Left hindlimb (tissue), 1 donor: ENCODE data around the gene LRRC34.

Experiments used
- DNase-seq: peaks from one replicate; pipeline ENCODE4 v3.0.0-alpha.2; 2018

Gene LRRC34

GRCh38 chr3:169764882-169765612 is 47.7 kb downstream of the LRRC34 start, which contains the start of gene TERC:
Gene TERC (minus strand): TSS chr3:169765060.
- DNase-seq, result peak; percentile 96

DNA sequence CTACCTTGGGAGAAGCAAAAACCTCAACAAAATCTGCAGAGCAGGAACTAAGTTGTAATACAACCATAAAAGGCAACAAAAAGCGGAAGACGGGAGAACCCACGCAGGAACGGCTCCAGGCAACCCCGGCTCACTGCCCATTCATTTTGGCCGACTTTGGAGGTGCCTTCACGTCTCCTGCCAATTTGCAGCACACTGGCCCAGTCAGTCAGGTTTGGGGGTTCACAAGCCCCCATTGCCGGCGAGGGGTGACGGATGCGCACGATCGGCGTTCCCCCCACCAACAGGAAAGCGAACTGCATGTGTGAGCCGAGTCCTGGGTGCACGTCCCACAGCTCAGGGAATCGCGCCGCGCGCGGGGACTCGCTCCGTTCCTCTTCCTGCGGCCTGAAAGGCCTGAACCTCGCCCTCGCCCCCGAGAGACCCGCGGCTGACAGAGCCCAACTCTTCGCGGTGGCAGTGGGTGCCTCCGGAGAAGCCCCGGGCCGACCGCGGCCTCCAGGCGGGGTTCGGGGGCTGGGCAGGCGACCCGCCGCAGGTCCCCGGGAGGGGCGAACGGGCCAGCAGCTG is 48.3 kb downstream of the LRRC34 start:
- peak; percentile 71 for DNase-seq

DNA sequence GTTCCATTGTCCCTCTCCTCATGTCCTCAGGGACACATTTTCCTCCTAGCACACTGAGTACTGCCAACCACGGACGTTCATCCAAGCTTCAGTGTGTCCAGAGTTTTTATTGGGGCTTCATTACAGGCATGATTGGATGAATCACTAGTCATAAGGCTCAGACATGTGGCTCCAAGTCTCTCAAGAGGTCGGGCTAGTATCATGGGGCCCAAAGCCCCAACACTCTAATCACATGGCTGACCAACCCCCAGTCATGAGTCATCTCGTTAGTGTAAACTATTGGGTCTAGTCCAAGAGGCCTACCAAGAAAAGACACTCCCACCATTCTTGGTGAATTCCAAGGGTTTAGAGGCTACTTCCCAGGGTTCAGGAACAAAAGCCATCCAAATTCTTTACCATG is 52.2 kb downstream of the LRRC34 start:
- no peak for DNase-seq

- no peak for DNase-seq
These were observed 53.4 kb downstream of the LRRC34 start for GRCh38 chr3:169759256-169759655.

- no peak for DNase-seq
These were observed 54.2 kb downstream of the LRRC34 start for GRCh38 chr3:169758359-169758994.

GRCh38 chr3:169755488-169755887 is 57.2 kb downstream of the LRRC34 start:
- no peak for DNase-seq

GRCh38 chr3:169754711-169755110 is 58.0 kb downstream of the LRRC34 start:
- DNase-seq, result no peak

DNA sequence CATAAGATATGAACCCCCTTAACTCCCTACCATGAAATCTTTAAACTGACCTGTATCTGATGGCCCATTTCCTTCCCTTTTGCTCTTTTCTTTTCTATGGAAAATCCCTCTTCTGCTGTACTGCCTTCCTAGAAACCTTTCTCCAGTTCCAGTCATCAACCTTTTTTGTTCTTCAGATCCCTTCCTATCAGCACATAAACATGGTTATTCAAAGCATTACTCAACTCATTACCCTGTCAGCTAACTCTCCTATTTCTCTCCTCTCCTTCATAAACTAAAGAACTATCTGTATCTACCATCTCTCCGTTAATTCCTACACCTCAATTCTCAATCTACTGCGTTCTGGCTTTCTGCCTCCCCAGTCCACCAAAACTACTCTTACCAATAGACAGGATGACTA is 60.8 kb downstream of the LRRC34 start:
- DNase-seq, result no peak

GRCh38 chr3:169750665-169751064 is 62.0 kb downstream of the LRRC34 start:
- no peak for DNase-seq

GRCh38 chr3:169748670-169749069 is 64.0 kb downstream of the LRRC34 start:
- DNase-seq, result no peak

DNA sequence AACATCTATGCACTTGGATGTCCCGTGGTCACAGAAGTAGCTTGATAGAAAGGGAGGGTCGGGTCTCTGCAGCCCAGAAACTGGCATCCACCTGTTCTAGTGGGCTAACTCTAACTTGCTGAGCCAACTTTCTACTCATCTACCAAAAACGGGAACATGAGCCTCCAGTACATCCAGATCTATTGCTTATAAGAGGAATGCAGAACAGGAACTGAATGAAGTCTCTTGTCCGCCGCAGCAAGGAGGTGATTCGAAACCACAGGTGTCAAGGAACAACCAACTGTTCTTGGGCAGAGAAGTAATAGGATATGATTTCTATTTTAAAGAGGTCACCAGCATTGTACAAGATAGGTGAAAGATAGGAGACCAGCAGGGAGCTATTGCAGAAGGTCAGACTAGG is 65.8 kb downstream of the LRRC34 start:
- no peak for DNase-seq

GRCh38 chr3:169744366-169745054 is 68.2 kb downstream of the LRRC34 start:
- DNase-seq, result no peak
